HG02943 (cell line): ENCODE results near the gene GARNL3.

Experiments used
- ATAC-seq: cut with Tn5 transposase; IDR thresholded peaks from one replicate; pipeline ENCODE4 v1.9.1; 2021; ENCODE audit warnings: mild to moderate bottlenecking, low read depth, moderate library complexity; ENCODE audit not compliant: unreplicated experiment

Gene GARNL3

DNA sequence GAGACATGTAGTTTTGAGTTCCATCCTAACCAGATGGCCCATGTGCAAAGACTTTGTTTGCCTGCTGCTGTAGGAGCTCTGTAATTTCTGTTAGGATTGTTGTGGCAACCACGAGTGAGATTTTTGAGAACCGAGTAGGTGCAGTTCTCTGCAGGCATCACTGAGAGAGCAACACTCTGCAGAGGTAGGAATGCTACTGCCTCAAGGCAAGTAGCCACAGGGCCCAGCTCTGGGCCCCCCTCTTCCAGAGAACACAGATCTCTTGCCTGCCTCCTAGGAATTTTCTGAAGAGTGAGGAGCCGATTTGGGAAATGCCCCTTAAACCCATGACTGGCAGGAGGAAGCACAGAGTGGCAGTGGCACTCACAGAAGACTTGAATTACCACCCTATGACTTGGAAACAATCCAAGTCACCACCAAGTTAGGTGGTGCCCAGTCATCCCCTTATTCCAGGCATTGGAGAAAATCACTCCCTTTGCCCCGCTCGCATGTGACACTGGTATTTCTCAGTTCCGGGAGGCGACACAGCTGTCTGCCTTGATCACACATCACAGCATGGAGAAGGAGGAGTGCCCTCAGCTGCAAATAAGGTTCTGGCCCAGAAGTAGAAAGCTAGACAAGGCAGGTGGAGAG, 79.9 kb downstream of the GARNL3 start:
- no peak for ATAC-seq

DNA sequence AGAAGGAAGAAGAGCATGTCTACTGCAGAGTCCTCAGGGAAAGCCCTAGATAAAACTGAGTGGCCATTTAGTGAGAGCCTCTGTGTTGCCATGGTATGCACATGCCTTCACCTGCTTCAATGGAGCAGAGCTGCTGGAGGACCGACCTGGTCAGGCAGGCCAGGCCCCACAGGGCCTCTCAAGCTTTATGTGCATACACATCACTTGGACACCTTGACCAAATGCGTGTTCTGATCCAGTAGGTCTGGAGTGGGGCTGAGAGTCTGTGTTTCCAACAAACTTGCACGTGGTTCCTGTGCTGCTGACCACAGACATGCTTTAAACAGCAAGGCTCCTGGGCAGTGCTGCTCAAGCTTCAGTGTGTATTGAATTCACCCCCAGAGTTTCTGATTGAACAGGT, 81.0 kb downstream of the GARNL3 start:
- ATAC-seq, result no peak

DNA sequence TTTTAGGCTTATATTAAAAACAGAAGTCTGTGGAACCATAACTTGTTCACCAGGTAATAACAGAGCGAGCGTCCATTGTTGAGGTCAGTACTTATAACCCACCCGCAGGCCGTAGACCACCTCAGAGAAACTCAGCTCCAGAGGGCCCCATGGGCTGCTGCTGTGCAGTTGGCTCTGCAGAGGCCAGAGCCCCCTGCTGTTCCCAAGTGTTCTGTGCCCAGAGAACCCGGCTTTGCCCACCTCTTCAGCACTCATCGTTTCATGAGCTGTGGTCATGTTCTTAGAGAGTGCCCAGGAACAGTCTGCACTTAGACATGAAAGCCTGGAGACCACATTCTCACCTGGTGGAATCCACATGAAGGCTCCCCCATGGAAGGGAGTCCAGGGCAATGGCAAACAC, 82.0 kb downstream of the GARNL3 start:
- no peak for ATAC-seq

DNA sequence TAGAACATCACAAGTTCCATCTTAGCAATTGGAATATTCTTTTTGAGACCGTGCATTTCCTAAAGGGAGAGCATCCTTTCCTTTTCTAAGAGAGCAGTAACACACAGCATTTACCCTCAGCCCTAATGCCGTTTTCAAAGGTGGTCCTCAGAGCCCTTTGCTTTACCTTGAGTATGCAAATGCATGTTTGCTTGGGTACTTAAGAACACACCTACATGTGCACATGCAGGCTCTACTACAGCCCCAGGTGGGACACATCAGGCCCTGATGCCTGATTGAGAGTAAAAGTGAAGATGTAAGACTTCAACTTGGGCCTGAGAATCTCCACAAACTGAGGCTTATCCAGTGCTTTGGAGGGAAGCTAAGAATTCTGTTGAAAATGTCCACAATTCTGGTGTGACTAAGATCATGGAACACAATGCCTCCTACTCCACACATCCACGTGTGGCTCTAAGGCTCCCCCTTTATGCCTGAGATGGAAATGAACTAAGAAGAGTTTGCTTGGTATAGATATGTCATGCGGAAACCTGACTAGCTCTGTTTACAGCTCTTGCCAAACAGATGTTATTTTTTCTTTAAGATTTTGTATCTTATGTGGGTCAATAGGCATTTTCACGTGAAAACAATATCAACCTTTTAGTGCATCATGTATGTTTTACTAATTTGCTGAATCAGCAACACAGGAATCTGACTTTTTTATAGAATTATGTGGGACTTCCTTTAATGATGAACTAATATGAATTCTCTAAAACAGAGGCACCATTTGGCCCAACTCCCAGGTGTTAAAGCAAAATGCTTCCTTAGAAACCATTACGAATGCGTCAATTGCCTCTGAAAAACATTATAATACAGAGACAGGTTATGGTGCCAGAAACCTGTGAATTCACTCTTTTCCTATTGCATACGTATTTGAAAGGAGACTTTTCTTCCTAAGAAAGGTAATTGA, 83.5 kb downstream of the GARNL3 start:
- no peak for ATAC-seq

DNA sequence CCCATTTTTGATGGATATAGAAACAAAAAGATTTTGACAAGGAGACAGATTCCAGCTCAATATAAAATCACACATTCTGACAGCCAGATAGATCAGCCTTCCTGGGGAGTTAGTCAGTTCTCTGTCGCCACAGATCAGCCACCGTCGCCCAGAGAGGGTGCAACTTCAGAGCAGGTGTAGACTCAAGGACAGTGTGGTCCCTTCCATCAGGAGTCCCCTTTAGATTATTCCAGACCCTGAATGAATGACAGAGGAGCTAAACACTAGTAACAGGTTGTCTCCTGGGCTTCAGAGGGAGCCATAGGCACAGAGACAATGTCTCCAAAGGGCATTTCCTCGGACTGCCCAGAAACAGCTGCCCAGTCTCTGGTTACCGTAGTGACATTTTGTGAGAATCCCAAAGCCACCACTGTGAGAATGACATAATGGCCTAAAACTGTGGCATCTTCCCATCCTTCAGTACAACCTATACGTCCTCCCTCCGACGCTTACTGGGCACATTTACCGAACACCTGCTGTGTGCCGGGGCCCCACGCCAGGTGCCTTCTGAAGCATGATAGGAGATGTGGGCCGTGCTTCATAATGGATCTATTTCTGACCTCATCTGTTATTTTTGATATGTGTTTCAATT, 85.0 kb downstream of the GARNL3 start:
- no peak for ATAC-seq

DNA sequence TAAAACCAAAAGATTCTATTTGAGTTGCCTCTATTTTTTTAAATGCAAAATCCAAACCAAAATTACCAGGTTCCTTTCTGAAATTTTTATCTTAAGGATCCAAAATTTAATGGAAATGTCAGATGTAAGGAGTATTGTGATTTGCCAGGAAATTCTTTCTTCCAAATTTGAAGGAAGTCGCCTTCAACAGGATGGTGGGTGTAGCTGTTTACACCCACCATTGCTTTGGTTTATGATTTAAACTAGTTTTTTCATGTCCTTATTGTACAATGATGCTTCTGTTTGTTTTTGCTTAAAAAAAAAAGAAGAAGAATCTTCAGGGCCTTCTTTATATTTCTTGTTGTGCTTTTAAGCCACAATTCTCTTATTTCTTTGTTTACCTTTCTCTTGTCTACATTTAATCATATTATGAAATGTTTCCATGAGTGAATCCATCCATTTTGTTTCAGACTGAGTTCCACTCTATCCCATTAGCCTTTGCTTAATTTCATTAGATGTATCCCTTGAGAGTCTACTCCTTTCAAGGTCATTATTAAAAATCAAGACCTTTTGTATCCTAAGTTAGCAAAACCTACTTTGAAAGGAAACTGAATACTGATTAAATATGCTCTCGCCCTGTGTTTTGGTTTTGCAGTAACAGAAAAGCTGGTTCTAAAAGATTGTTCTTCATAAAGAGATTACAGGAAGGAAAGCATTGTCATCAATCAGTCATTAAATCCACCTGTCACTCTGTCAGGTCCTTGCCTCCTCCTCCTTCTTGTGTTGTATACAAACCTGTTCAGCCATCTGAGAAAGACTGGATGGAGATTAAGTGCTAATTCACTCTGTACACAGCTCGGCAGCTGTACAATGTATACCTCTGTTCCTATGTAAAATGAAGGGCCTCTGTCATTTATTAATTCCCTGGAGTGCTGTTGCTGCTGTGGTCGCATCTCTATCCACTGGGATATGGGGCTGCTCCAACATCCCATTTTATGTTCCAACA, 86.9 kb downstream of the GARNL3 start:
- ATAC-seq, result no peak

DNA sequence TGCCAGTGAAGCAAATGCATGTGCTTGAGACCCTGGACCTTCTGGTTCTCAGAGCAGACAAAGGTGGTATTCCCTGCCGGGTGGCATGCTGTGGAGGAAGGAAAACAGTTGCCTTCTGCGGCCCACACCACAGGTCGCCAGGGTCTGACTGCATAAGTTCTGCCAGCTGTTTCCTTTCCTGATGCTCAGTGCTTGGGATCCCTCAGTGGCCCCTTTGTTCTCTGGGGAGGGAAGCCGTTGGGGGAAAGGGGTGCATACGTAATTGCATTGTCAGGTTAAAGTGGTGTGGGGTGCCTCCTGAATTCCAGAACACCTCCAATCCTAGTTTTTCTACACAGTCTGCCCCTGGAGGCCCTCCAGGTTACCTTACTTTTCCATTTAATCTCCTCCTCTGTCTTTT, 89.3 kb downstream of the GARNL3 start:
- ATAC-seq, result no peak

DNA sequence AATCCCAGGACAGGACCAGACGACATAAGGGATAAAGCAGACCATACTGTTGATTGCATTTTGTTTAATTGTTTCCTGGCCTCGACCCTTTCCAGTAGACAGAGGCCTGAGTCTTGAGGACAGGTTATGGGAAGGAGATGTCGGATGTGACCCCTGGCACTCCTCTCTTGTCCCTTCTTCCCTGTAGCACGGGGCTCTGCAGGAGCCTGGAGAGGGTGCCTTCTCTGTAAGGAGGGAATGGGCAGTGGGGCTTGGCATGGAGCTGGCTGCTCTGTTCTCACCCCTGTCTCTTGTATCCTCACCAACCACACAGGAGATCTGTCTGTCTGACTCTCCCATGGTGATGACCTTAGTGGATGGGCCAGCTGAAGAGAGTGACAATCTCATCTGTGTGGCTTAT, 92.3 kb downstream of the GARNL3 start:
- ATAC-seq, result no peak

DNA sequence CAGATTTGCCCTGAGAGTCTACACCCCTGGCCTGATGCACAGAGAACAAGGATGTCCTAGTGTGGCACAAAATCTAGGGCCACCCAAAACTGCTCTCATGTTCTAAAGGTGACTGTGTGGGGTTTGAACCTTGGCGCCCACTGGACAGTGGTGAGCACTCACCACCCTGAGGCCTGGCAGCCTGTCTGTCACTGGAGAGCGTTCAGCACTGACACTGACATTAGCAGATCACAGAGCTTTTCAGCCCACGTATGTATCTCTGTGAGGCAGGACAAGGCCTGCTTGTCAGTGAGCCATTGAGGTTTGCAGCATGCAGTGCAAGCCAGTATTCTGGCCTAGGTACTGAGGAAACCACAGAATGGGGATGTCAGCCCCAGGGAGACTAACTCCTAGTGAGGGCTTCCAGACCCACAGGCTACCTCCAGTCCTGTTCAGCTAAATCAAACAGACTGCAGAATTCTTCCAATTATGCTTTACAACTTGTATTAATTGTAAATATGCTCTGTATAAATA, 93.5 kb downstream of the GARNL3 start:
- no peak for ATAC-seq

DNA sequence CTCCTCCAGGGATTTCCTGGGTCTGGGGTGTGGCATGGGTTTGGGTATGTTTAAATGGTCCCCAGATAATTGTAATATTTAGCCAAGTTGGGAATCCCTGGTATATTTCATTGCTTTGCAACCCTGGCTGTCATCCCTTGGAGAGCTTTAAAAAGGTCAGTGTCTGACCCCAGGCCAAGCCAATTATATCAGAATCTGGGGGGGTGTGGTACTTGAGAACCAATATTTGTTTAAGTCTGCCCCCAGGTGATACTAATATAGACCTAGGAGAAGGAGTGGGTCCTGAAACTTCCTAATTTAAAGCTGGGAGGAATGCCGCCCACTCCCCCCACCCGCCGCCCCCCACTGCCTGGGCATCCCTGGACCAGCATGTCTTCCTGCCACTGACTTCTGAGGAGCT, 94.2 kb downstream of the GARNL3 start:
- ATAC-seq, result no peak

DNA sequence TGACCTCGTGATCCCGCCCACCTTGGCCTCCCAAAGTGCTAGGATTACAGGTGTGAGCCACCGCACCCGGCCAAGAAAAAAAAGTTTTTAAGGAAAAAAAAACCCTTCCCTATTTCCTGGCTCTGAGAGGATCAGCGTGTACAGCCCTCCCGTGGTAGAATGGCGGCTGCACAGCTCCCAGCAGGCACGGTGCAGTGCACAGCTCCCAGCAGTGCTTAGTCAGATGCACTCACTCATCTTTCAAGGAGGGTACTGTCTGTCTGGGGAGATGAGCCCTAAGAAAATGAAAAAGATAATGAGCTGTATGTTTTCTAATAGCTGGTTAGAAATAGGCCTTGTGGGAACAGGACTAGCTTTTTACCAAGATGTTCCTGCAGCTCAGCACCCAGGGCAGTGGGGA, 95.7 kb downstream of the GARNL3 start:
- ATAC-seq, result no peak

DNA sequence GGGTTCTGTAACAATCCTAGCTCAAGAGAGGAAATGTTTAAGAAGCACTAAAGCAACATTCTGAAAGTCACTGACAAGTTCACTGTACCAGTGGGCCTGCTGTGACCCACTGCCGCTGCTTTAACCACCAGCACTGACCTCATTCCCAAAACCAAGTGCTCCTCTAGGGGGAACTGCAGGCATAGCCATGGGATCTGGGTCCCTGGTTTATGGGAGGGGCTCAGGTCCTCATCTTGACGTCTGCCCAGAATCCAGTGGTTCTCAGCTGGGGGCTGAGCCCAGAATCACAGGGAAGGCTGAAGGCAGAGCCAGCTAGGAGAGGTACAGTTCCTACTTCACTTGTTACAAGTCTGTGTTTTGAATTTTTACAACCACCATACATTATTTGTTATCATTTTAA, 96.3 kb downstream of the GARNL3 start:
- ATAC-seq, result no peak

DNA sequence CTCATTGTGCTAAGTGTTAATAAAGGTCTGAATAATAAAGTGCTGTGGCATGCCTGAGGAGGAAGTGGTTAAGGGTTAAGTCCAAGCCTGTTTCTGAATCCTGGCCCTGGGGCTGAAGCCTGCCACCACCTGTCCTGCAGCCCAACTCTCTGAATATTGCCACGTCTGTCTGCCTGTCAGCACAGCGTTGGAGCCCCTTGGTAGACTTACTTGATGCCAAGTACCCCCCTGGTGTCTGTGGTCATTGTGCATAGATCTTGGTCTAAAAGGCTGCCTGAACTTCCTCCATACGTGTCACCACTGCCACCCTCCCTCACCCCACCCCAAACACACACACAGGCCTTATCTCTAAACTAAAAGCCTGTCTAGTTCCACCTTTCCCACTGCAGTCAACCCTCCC, 97.0 kb downstream of the GARNL3 start:
- ATAC-seq, result no peak

DNA sequence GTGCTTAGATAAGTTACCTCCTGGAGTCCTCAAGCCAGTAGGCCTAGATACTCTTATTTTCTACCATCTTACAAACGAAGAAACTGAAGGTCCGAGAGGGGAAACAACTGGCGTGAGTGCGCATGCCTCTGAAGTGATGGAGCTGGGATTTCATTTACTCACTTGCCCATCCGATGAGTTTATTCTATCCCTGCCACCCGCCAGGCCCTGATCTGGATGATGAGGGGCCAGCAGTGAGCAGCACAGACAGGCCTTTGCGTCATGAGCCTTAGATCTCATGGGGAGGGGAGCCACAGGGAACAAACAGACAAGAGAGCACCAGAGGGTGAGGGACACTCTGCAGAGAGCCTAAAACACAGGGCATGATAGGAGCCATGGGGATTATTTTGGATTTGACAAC, 98.3 kb downstream of the GARNL3 start:
- no peak for ATAC-seq

DNA sequence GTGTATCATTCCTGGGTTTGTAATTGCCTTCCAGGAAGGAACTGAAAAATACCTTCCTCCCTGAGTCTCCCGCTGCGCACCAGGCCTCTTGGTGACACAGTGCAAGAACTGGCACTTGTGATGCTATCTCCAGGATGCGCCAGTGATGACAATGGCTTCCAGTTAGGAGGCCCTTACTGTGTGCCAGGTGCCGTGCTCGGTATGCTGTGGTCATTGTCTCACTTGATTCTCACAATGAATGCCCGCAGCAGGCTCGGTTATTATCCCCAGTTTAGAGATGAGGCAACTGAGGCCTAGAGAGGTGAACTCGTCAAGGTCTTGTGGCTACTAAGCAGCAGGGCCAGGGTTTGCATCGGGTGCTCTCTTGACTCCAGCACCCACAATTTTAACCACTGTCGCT, 100.9 kb downstream of the GARNL3 start:
- no peak for ATAC-seq

DNA sequence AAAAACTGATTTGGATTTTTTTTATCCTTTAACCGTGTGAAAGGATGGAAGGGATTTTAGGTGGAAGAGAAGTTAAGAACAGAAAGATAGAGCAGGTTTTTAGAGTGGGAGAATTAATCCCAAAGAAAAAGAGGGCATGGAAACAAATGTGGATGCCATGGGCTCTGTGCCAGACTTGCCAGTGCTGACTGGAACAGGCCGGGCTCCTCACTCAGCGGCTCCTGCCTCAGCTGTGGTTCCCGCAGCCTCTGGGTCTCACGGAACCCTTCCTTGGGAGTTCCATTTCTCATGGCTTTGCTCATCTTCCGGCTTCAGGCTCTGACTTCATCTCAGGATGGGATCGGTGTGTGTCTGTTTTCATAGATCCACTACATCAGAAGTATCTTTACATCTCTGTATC, 102.0 kb downstream of the GARNL3 start:
- no peak for ATAC-seq

DNA sequence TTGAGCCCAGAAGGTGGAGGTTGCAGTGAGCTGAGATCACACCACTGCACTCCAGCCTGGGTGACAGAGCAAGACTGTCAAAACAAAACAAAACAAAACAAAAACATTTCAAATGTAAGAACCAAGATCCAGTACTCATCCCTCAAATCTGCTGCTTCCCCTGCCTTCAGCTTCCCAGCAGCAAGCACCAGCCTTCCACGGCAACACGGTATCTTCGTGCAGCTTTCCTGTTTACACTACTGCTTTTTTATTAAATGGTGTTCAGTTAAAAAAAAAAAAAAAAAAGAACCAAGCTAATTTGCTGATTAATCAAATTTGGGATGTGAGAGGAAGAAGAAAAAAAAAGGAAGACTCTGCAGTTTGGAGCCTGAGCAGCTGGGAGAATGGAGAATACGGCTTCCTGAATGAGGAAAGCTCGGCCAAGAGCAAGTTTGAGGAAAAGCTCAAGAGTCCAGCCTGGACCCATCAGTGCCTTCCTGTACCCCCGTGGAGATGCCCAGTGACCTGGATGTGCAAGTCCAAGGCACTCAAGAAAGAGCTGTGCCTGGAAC, 104.4 kb downstream of the GARNL3 start:
- no peak for ATAC-seq

DNA sequence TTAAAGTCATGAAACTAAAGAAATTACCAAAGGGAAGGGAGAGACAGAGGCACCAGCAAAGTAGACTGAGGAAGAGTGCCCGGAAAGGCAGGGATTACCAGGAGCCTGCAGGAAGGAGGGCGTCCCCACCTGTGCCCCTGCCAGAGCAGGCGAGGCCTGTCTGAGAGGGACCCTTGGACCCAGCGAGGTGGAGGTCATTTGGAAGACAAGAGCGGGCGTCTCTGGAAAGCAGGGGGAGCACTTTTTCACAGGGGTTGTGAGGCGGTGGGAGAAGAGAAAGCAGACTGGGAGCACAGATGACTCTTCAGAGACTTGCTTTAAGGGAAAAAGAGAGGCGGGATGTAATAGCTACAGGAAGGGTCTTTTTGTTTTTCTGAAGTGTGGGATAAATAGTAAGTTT, 104.9 kb downstream of the GARNL3 start:
- no peak for ATAC-seq

DNA sequence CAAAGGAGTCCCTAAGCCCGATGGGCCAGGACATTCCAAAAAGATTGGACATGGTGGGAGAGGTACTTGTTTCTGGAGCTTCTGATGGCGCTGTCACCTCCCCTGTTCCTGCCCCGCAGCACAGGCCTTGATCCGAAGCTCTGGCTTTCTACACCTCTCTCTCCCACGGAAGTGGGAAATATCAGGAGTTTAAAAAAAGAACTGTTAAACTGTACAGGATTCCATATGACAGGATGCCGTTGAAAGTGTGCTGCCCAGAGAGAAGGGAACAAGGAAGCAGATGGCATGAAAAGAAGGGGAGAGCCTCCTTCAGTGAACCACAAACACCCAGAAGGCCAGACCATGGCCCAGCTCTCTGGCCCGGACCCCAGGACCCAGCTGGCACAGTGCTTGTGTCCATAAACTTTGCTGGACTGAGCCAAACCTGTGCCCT, 105.6 kb downstream of the GARNL3 start:
- ATAC-seq, result no peak
